ENCODE results near the gene RTEL1. TPM values are rescaled to one million over a fixed set of nuclear protein-coding genes. Genes with fewer than 3 reads are reported as not detected.

Gene RTEL1
- total RNA-seq, 5 donors from 2014 or later (not counting 1 experiment from before 2014, with no cell fraction given) = 30.7 to 41.6 (median 36.8) TPM

DNA sequence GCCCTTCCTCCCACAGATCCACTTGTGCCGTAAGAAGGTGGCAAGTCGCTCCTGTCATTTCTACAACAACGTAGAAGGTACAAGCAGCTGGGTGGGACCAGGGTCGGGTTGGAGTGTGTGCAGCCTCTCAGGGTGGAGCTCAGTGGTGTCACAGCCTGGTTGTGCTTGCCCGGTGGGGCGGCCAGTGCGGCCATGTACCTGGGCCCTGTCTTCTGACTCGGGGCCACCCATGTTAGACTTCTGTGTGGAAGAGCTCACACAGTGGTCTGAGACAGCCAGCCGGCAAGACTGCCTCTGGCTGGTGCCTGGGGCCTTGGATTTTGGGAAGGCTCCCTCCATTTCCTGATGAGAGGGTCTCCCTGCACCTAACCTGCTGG, 4.7 kb downstream of the RTEL1 start:
- Mint-ChIP-seq H3K27ac (no peak overlapping the region), H3K4me1 (peaks cover 22 to 26% (median 23%) of the 10 kb centered on the region in 3 donors), H3K36me3 (peaks cover 12% of the 10 kb centered on the region), H3K27me3 (no peaks in the 10 kb centered on the region), H3K9me3 (no peaks in the 10 kb centered on the region), H3K4me3 (no peak overlapping the region)
- Histone ChIP-seq H3K36me3 (ENCODE audit: control insufficient read depth in 2 of 2, extremely low read depth in 1 of 2, insufficient read depth in 1 of 2, low read length in 1 of 2) (peaks cover 25 to 50% of the 10 kb centered on the region in 2 donors), H3K4me3 (ENCODE audit: control insufficient read depth in 1 of 2, extremely low read depth in 1 of 2, low read length in 1 of 2) (no peak overlapping the region), H3K27ac (ENCODE audit: low read length) (no peak overlapping the region), H3K9me3 (no peaks in the 10 kb centered on the region), H3K27me3 (replicated peaks in 1 of 2; ENCODE audit: control insufficient read depth in 2 of 2, extremely low read depth in 1 of 2, insufficient read depth in 2 of 2, low read length in 1 of 2) (no peaks in the 10 kb centered on the region), H3K4me1 (ENCODE audit: control insufficient read depth in 1 of 2, extremely low read depth in 1 of 2, insufficient read depth in 2 of 2, low read length in 2 of 2) (peaks cover 0 to 16% of the 10 kb centered on the region in 2 experiments)
- WGBS (ENCODE audit: insufficient coverage) = 96% methylated on average over 7 of the region's 9 CpGs
- ATAC-seq (replicated peaks in 1 of 4) (no peak), DNase-seq (no peak)
- ChIA-PET CTCF (no interaction called here), POLR2A (no interaction called here)

DNA sequence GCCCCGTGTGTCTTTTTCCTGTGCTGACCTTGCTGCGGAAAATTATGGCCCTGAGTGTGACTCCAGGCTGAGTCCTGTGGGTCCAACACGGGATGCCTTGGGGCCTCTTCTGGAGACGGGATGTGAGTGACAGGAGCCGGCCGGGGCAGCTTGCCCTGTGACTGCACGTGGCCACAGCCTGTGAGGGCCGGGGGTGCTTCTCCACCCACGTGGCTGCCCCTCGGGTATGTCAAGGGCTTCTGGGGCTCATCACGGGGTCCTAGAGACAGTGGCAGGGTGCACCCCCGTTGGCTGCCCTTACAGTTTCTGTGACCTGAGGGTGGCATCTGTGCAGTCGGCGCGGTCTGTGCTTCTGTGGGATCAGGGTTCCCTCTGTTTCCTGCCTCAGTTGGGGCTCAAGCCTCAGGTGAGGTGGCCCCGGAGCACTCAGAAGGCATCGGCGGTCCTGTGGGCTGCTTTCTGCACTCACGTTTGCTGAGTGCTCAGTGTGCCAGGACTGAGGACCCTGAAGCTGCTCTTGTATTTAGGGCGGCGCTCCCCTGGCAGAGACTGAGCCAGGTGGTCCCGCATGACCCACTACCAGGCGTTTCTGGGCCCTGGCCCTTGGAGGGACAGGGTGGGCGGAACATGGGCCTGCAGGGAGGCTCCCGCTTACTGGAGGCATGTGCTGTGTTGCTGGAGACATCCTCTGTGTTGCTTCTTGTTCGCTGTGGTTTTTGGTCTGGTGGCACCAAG, 5.4 kb downstream of the RTEL1 start:
- ATAC-seq (replicated peaks in 1 of 4) (no peak), DNase-seq (no peak)
- peaks cover 25 to 51% of the 10 kb centered on the region in 2 donors for H3K36me3 ChIP-seq (ENCODE audit: control insufficient read depth in 2 of 2, extremely low read depth in 1 of 2, insufficient read depth in 1 of 2, low read length in 1 of 2)
- Mint-ChIP-seq H3K4me1 (peaks cover 15 to 20% (median 16%) of the 10 kb centered on the region in 3 donors), H3K27me3 (no peaks in the 10 kb centered on the region), H3K27ac (no peak overlapping the region), H3K36me3 (peaks cover 17% of the 10 kb centered on the region), H3K9me3 (no peaks in the 10 kb centered on the region), H3K4me3 (no peak overlapping the region)
- WGBS (ENCODE audit: insufficient coverage) = 95% methylated on average over 26 of the region's 26 CpGs
- H3K27ac ChIP-seq (ENCODE audit: low read length) = no peak overlapping the region
- CTCF ChIA-PET = no interaction called here
- H3K4me3 ChIP-seq (ENCODE audit: control insufficient read depth in 1 of 2, extremely low read depth in 1 of 2, low read length in 1 of 2) = no peak overlapping the region
- no peaks in the 10 kb centered on the region for H3K27me3 ChIP-seq (replicated peaks in 1 of 2; ENCODE audit: control insufficient read depth in 2 of 2, extremely low read depth in 1 of 2, insufficient read depth in 2 of 2, low read length in 1 of 2)
- POLR2A ChIA-PET = no interaction called here
- no peaks in the 10 kb centered on the region for H3K9me3 ChIP-seq
- H3K4me1 ChIP-seq (ENCODE audit: control insufficient read depth in 1 of 2, extremely low read depth in 1 of 2, insufficient read depth in 2 of 2, low read length in 2 of 2) = peaks cover 0 to 12% of the 10 kb centered on the region in 2 experiments

DNA sequence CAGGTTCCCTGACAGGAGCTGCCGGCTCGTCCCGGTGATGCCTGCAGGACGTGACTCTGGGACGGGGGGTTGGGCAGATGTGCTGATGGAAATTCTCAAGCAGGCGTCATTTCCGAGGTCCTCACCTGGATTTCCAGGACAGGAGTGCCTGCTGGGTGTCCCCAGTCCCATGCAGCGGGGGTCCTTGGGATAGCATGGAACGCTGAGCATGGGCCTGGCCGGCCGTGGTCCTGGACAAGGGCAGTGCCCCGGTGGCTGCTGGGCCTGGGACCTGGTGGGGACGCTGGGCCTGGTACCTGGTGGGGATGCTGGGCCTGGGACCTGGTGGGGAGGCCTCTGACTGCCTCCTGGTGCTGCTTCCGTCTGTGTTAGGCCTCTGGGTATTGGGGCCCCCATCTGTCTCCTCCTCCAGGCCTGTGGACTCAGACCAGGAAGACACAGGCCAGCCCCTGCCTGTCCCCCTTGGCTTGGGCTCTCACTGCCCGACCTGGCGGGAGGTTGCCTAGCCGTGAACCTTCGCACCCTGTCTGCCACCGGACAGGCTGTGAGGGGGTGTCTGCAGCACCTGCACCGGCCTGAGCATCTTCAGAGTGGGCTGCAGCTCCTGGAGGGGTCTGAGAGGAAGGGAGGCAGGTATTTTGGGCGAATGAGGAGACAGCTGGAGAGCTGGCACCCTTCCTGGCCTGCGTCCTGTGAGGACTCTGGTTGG, 6.2 kb downstream of the RTEL1 start:
- Mint-ChIP-seq H3K27ac (no peak overlapping the region), H3K4me3 (no peak overlapping the region), H3K9me3 (no peaks in the 10 kb centered on the region), H3K4me1 (peaks cover 8 to 12% (median 11%) of the 10 kb centered on the region in 3 donors), H3K36me3 (peaks cover 22% of the 10 kb centered on the region), H3K27me3 (no peaks in the 10 kb centered on the region)
- POLR2A ChIA-PET = no interaction called here
- Histone ChIP-seq H3K27ac (ENCODE audit: low read length) (no peak overlapping the region), H3K36me3 (ENCODE audit: control insufficient read depth in 2 of 2, extremely low read depth in 1 of 2, insufficient read depth in 1 of 2, low read length in 1 of 2) (peaks cover 25 to 54% of the 10 kb centered on the region in 2 donors), H3K4me3 (ENCODE audit: control insufficient read depth in 1 of 2, extremely low read depth in 1 of 2, low read length in 1 of 2) (no peak overlapping the region), H3K27me3 (replicated peaks in 1 of 2; ENCODE audit: control insufficient read depth in 2 of 2, extremely low read depth in 1 of 2, insufficient read depth in 2 of 2, low read length in 1 of 2) (no peaks in the 10 kb centered on the region), H3K4me1 (ENCODE audit: control insufficient read depth in 1 of 2, extremely low read depth in 1 of 2, insufficient read depth in 2 of 2, low read length in 2 of 2) (peaks cover 0 to 4% of the 10 kb centered on the region in 2 experiments), H3K9me3 (no peaks in the 10 kb centered on the region)
- DNase-seq = no peak
- WGBS (ENCODE audit: insufficient coverage) = 96% methylated on average over 22 of the region's 22 CpGs
- CTCF ChIA-PET = no interaction called here
- no peak for ATAC-seq (replicated peaks in 1 of 4)

DNA sequence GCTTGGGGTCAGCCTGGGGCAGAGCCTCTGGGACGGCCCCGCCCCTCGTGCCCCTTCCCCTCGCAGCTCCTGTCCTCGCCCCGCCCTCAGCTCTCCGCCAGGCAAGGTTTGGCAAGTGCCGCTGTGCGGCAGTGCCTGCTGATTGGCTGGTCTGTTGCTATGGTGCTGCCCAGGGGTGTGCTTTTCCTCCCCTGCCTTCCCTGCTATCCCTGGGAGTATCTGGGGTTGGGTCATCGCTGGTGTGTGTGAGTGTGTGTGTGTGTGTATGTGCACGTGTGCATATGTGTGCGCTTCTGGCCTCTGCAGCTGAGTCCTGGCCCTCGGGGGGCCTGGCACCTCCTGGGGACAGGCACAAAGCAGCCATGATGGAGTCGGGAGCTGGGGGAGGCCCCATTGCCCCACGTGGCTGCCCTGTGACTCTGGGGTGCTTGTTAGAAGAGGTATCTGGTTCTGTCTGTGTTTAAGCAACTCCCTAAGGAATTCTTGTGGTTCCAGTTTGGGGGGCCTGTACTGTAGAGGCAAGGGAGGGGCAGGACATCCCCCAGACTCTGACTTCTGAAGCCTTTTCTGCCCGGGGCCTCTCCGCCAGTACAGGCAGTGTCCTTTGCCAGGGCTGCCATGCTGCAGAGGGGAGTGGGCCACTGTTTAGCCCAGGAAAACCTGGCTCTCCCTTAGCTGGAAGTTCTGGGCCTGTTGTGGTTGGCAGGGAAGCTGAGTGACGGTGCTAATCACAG, 6.9 kb downstream of the RTEL1 start:
- POLR2A ChIA-PET = interaction anchor here in 1 of 2 donors (0.6 kb wide), 1 partner anchor 373 kb away, joined by 3 read pairs; no protein-coding TSS in a partner anchor
- no peak overlapping the region for H3K27ac Mint-ChIP-seq
- H3K4me1 Mint-ChIP-seq = peaks cover 2 to 5% (median 4%) of the 10 kb centered on the region in 3 donors
- WGBS (ENCODE audit: insufficient coverage) = 85% methylated on average over 15 of the region's 18 CpGs
- Histone ChIP-seq H3K4me3 (ENCODE audit: control insufficient read depth in 1 of 2, extremely low read depth in 1 of 2, low read length in 1 of 2) (no peak overlapping the region), H3K9me3 (no peaks in the 10 kb centered on the region), H3K4me1 (ENCODE audit: control insufficient read depth in 1 of 2, extremely low read depth in 1 of 2, insufficient read depth in 2 of 2, low read length in 2 of 2) (no peaks in the 10 kb centered on the region), H3K27ac (ENCODE audit: low read length) (no peak overlapping the region), H3K36me3 (ENCODE audit: control insufficient read depth in 2 of 2, extremely low read depth in 1 of 2, insufficient read depth in 1 of 2, low read length in 1 of 2) (peaks cover 25 to 54% of the 10 kb centered on the region in 2 donors), H3K27me3 (replicated peaks in 1 of 2; ENCODE audit: control insufficient read depth in 2 of 2, extremely low read depth in 1 of 2, insufficient read depth in 2 of 2, low read length in 1 of 2) (no peaks in the 10 kb centered on the region)
- CTCF ChIA-PET = no interaction called here
- no peaks in the 10 kb centered on the region for H3K27me3 Mint-ChIP-seq
- ATAC-seq (replicated peaks in 1 of 4) (no peak), DNase-seq (no peak)
- no peaks in the 10 kb centered on the region for H3K9me3 Mint-ChIP-seq
- H3K36me3 Mint-ChIP-seq = peaks cover 23% of the 10 kb centered on the region
- H3K4me3 Mint-ChIP-seq = no peak overlapping the region

DNA sequence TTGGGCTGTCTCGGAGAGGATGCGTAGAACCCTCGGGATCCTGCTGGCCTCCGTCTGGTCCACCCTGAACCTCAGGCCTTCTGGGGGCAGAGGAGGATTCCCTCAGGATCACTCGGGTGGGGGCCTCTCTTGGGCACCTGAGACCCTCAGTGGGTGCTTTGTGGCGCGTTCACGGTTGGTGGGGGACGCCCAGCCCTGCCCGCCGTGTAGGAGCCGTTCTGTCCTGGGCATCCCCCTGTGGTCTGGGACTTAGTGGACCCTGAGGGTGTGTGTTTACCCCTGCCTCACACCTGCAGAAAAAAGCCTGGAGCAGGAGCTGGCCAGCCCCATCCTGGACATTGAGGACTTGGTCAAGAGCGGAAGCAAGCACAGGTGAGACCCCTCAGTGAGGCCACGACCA, 7.6 kb downstream of the RTEL1 start:
- DNase-seq (no peak), ATAC-seq (replicated peaks in 1 of 4) (no peak)
- Histone ChIP-seq H3K4me1 (ENCODE audit: control insufficient read depth in 1 of 2, extremely low read depth in 1 of 2, insufficient read depth in 2 of 2, low read length in 2 of 2) (no peaks in the 10 kb centered on the region), H3K9me3 (no peaks in the 10 kb centered on the region), H3K4me3 (ENCODE audit: control insufficient read depth in 1 of 2, extremely low read depth in 1 of 2, low read length in 1 of 2) (no peak overlapping the region), H3K36me3 (ENCODE audit: control insufficient read depth in 2 of 2, extremely low read depth in 1 of 2, insufficient read depth in 1 of 2, low read length in 1 of 2) (peaks cover 25 to 54% of the 10 kb centered on the region in 2 donors), H3K27me3 (replicated peaks in 1 of 2; ENCODE audit: control insufficient read depth in 2 of 2, extremely low read depth in 1 of 2, insufficient read depth in 2 of 2, low read length in 1 of 2) (no peaks in the 10 kb centered on the region), H3K27ac (ENCODE audit: low read length) (no peak overlapping the region)
- H3K27me3 Mint-ChIP-seq = no peaks in the 10 kb centered on the region
- no peak overlapping the region for H3K27ac Mint-ChIP-seq
- no peaks in the 10 kb centered on the region for H3K9me3 Mint-ChIP-seq
- CTCF ChIA-PET = no interaction called here
- POLR2A ChIA-PET = no interaction called here
- 95% methylated on average over 11 of the region's 14 CpGs for WGBS (ENCODE audit: insufficient coverage)
- no peak overlapping the region for H3K4me3 Mint-ChIP-seq
- H3K4me1 Mint-ChIP-seq = no peaks in the 10 kb centered on the region
- H3K36me3 Mint-ChIP-seq = peaks cover 25% of the 10 kb centered on the region

DNA sequence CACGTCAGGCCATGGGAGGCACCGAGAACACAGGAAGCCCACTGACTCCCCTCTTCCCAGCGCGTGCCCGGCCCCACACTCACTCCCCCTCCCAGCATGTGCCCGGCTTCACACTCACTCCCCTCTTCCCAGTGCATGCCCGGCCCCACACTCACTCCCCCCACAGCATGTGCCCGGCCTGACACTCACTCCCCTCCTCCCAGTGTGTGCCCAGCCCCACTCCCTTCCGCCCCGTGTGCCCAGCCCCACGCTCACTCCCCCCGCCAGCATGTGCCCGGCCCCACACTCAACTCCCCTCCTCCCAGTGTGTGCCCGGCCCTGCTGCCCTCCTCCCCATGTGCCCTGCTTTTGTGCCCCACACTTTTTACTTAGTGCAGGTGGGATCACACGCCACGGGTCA, 9.7 kb downstream of the RTEL1 start:
- no peaks in the 10 kb centered on the region for H3K4me1 ChIP-seq (ENCODE audit: control insufficient read depth in 1 of 2, extremely low read depth in 1 of 2, insufficient read depth in 2 of 2, low read length in 2 of 2)
- POLR2A ChIA-PET = no interaction called here
- CTCF ChIA-PET = no interaction called here
- Mint-ChIP-seq H3K4me1 (no peaks in the 10 kb centered on the region), H3K36me3 (peaks cover 19% of the 10 kb centered on the region), H3K4me3 (no peak overlapping the region), H3K27ac (no peak overlapping the region), H3K27me3 (no peaks in the 10 kb centered on the region), H3K9me3 (no peaks in the 10 kb centered on the region)
- peaks cover 20 to 43% of the 10 kb centered on the region in 2 donors for H3K36me3 ChIP-seq (ENCODE audit: control insufficient read depth in 2 of 2, extremely low read depth in 1 of 2, insufficient read depth in 1 of 2, low read length in 1 of 2)
- DNase-seq = no peak
- no peaks in the 10 kb centered on the region for H3K27me3 ChIP-seq (replicated peaks in 1 of 2; ENCODE audit: control insufficient read depth in 2 of 2, extremely low read depth in 1 of 2, insufficient read depth in 2 of 2, low read length in 1 of 2)
- no peaks in the 10 kb centered on the region for H3K9me3 ChIP-seq
- ATAC-seq (replicated peaks in 1 of 4) = no peak
- H3K4me3 ChIP-seq (ENCODE audit: control insufficient read depth in 1 of 2, extremely low read depth in 1 of 2, low read length in 1 of 2) = no peak overlapping the region
- WGBS (ENCODE audit: insufficient coverage) = 95% methylated on average over 12 of the region's 16 CpGs
- no peak overlapping the region for H3K27ac ChIP-seq (ENCODE audit: low read length)

Measured in T-cell (primary cell).